Suppressor macrophage treated with lipopolysaccharide for 1 hour (primary cell): ENCODE data around the gene KDSR.

Source experiments
- DNase-seq, 3 donors: peaks; one replicate each; pipeline ENCODE4 v3.0.0-alpha.2; 2020 to 2022

Gene KDSR

DNA sequence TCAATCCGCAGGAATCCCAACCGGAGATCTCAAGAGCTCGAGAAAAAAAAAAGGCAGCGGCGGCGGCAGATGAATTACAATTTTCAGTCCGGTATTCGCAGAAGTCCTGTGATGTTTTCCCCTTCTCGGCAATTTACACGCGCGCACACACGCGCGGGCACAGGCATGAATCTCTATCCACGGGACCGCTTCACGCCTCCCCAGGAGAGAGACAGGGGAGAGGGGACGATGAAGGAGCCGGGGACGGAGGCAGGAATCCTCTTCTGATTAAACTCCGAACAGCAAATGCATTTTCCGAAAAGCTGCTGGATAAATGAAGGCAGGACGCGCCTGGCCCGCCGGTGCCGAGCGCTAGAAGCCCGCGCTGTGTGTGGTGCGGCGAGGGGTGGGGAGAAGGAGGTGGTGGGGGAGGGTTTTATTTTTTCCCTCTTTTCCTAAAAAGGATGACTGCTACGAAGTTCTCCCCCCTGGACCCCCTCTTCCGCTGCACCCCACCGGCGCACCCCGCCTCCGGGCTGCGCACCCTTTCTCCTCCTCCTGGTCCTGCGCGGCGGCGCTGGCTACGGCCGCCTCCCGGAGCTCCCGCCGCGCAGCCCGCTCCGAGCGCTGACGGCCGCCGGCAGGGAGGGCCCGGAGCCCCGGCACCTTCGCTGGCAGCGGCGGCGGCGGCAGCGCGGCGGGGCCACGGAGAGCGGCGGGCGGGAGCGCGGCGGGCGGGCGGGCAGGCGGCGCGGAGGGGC lies 47.5 kb downstream of the KDSR start, which contains the start of gene BCL2:
TSS of gene BCL2 (minus strand) at position 387 of the 740 bp plus-strand sequence.
- peak in 2 of 3 donors; percentile 51 to 52 for DNase-seq

DNA sequence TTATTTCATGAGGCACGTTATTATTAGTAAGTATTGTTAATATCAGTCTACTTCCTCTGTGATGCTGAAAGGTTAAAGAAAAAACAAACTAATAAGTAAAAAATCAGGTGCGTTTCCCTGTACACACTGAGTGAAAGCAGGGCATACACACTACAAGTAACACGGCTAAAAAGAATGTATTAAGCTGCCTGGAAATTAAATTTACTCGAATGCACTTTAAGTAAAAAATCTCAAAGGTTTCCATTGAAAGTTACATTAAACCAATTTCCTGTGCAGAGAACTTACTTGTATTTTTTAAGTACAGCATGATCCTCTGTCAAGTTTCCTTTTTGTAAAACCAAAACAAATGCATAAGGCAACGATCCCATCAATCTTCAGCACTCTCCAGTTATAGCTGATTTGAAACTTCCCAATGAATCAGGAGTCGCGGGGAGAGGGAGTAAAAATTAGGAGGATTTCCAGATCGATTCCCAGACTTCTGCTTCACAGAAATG lies 48.1 kb downstream of the KDSR start:
- DNase-seq: no peak

GRCh38 chr18:63317982-63318888 lies 48.8 kb downstream of the KDSR start:
- peak; percentile 69 to 85 (median 72) for DNase-seq

GRCh38 chr18:63317556-63317946 lies 49.5 kb downstream of the KDSR start:
- no peak for DNase-seq

- DNase-seq: peak in 2 of 3 donors; percentile 41 to 43
These were observed 50.1 kb downstream of the KDSR start for GRCh38 chr18:63316612-63317555.

DNA sequence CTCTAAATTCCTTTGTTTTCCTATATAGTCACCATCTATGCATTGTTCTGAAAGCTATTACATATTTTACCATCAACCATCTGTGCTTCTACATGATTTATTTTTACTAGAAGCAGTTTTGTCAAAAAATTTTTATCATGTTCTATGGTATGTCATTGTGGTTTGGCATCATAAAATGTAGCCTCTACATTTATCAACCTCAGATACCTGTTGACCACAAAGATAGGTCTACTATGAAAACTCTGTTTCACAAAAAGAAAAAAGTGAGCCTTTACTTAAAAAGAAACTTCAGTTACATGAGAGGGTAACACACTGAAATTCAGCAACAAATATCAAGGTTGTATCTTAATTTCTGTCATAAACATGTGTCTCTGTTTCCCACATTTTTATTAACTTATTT lies 51.1 kb downstream of the KDSR start:
- DNase-seq: no peak

GRCh38 chr18:63315131-63315662 lies 51.8 kb downstream of the KDSR start:
- no peak for DNase-seq

DNA sequence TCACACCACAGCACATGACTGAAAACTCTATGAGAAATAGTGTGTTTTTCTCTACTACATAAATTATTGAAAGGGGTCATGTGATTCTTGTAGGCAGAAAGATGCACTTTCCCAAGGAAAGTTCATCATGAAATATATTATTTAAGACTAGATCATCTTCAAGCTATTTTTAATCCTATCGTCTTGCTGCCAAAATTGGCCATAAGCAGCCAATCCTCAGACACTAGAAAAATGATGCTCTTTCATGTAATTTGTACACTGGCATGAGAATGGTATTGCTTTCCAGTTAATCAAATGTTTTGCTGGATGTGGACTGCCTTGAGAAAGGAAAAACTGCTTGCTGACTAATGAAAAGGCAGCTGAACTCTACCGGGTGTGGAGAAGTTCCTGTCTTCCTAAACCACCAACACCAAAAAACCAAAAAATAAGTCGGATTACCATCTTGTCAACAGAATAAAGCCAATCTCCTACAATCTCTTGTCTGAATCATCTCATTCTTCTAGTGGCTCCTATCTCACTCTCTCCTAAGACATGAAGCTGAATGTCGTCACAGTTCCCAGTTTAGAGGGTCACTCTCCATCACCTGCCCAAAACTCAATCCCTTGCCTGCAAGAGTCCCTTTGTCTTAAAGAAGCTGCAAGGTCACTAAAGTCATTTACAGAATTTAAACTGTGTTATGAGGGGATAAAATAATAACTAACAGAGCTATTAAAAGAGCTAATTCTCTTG lies 52.8 kb downstream of the KDSR start:
- no peak for DNase-seq

- DNase-seq: no peak
These were observed 53.5 kb downstream of the KDSR start for GRCh38 chr18:63313396-63313917.

DNA sequence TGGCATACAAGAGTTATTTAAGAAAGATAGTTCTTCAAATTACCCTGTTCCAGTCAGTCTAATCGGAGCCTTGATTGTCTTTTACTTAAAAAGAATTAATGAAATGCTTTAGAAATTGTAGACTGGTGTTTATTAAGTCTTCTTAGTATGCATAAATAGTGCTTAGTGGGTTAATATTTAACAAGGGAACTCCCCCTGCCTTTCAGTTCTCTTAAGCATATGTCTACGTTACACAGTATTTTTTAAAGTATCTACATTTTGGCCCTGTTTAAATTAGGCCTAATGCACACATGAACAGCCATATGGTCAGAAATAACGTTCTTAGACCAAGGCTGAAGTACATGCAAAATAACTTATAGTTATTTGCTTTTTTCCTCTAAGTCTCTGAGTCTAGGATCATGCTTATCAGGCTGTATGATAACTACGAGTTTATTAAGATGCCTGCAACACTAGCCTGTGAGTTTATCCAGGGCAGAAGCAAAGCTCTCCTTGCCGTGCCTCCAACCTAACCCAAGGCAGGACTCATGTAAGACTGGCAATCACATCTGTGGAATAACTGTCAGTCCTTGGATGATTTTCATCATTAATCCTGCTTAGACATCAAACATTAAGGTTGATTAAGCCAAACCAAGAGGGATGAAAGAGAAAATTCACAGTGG lies 54.1 kb downstream of the KDSR start:
- DNase-seq: no peak

DNA sequence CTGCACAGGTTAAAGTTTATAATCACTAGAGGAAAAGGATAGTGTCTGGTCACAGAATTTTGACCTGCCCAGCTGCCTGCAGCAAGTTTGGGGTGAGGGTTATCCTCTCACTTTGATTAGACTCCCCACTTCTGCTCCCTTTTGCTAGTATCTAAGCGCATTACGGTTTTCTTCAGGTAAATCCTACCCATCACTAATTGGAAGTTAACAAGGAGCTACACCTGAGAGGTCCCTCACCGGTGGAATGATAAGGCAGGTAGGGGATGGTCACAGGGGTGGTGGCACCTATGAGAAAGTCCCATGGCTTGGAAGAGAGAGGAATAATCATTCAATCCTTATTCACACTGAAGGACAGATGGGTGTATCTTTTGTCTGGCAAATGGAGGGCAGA lies 55.0 kb downstream of the KDSR start:
- no peak for DNase-seq

DNA sequence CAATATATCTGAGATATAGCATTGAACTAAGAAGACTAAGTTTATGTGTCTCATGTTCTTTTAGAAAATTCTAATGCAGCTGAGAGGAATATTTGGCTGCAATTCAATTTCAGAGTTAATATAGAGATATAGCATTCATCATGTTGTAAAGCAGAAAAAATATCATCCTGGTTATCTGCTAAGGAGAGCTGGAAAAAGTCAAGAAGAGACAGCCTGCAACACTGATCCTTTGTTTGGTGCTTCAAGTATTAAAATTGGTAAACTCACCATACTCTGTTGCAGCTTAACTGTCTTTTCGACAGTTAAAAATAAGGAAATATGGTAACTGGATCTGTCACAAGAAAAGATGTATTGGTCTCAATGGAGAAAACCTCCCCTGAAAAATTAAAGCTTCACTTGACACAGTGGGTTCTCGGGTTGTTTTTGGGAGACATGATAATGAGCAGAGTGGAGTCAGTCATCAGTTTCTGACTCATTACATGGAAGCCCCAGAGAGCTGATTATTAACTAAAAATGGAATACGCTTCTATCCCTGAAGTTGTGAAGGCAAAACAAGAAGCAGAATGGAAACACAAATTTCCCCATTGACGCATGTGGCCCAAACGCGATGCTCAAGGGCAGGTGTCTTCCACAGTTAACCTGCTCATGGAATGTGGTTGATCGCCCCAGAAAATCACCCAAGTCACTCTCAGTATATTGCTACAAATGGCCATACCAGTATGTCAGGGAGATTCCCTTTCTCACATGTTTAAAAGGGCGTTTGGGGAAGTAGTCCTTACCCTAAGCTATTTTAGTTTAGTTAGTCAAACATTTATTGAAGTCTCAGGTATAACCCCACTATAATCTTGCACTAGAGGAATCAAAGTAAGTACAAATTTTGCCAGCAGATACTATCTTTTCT lies 55.6 kb downstream of the KDSR start:
- peak; percentile 52 to 67 (median 62) for DNase-seq

- DNase-seq: no peak
These were observed 57.6 kb downstream of the KDSR start for GRCh38 chr18:63309422-63309821.

DNA sequence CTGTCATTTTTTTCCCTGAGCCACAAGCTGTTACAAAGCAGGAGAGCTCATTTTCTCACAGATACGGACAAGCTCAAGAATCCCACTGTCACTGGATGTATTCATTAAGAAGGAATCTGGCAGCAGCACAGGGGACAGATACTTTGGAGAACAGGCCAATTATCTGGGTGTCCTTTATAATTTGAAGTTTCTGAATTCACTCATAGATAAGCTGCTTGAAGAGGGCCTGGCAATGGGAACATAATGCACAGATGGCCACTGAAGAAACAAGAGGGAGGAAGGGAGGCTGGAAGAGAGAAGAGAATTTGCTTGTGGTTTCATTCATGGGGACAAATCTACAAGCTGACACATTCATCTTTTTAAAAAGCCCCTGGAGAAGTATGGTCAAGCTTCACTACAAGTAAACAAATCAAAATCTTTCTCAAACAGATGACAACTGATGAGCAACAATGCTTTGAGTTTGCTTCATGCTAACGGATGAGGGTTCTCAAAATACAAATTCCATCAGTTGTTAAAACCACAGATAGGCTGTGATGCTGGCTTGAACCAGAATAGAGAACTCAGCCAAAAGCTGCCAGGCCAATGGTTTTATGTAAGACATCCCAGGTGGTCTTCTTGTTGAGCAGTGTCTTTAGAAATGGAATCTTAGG lies 59.3 kb downstream of the KDSR start:
- DNase-seq: peak in 2 of 3 donors; percentile 47 to 59

DNA sequence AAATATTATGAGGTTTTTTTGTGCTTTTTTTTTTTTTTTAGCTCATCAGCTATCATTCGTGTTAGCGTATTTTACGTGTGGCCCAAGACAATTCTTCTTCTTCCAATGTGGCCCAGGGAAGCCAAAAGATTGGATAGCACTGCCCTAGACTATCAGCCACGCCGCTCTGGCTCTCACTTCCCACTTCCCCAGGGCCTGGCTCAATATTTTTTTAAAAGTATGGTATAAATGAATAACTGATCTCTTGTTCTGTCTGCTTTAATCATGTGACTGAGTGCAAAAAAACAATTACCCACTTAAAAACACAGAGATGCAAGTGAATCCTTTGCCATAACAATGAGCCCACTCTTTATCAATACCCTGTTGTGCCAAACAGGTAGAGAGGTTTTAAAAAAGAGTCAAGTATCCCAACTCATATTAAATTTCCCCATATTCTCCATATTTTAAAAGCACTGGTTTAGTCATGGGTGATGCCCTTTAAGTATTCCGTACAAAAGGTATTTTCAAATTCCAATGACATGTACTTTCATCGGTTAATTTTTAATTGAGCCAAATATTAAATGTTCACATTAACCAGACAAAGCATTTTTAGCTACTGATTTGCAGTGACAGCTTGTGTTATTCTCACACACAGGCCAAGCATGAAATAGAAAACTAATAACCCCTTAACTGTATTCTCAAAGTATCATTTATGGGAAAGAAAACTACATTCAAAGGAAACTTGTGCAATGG lies 60.0 kb downstream of the KDSR start:
- DNase-seq: no peak

DNA sequence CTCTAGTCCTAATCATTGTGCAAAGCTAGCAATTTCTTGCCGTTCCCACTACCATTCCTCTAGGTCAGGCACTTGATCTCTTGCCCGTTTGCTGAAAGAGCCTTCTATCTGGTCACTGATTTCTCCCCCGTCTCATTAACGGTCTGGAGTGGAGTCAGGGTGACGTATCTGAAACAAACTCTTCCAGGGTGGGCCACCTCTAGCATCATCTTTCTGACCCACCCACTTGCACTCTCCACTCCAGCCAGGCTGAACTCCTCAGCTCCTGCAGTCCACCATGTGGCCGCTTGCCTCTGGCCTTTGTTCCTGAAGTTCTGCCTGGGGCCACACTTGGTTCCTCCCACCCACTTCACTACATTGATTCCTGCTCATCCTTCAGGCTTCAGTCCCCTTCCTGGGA lies 60.8 kb downstream of the KDSR start:
- DNase-seq: no peak

DNA sequence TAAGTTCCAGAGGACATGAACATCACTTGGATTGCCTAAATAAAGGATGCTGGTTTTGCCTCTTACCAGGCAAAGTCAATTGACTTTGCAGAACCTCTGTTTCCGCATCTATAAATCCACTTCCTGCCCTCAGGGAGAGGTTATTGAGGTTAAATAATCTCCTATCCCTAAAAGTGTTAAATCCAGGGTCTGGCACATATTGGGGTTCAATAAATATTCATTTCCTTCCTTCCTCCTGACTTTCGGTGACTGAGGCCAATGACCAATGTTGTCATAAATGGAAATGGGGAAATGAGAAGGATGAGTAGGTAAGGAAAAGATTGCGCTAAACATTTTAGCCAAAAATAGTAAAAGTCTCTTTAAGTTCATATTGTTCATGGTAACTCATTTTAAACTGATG lies 63.5 kb downstream of the KDSR start:
- peak; percentile 43 to 78 (median 76) for DNase-seq

GRCh38 chr18:63302636-63303405 lies 64.2 kb downstream of the KDSR start:
- no peak for DNase-seq
